A549 (cell line): ENCODE data around the gene FBXO47. TPM values are rescaled to one million over a fixed set of nuclear protein-coding genes. Genes with fewer than 3 reads are reported as not detected.

Experiments used
- ATAC-seq, 2 experiments: fragments of 200-7000 bp in 1 of 2; fragments of >200 bp in 1 of 2; cut with Nextera tagmentation in 1 of 2; cut with Tn5 transposase in 1 of 2; 3 replicates each; pipeline versions ENCODE4 v1.8.0 to v1.9.1; 2018 to 2020; ENCODE audit warnings: mild to moderate bottlenecking in 1 of 2, moderate library complexity in 1 of 2
- CTCF ChIA-PET: fragments of 300-600 bp; sonication (Branson Sonifier 250); formaldehyde crosslinking; extraction: SDS; loops from one replicate; lab custom pipeline; 2021; ENCODE audit warnings: antibody characterized with exemption, inconsistent platforms; lab: Yijun Ruan, JAX
- POLR2A ChIA-PET: fragments of 350-600 bp; formaldehyde crosslinking; extraction: SDS; loops from one replicate; lab custom pipeline; 2021; ENCODE audit warnings: antibody characterized with exemption, inconsistent platforms; lab: Yijun Ruan, JAX
- DNase-seq, 2 experiments: peaks; one replicate each; pipeline versions ENCODE4 v3.0.0 to v3.0.0-alpha.2; 2011 to 2016; ENCODE audit warnings: low read depth in 1 of 2, low spot score in 1 of 2
- FAIRE-seq: peaks from 2 replicates; lab custom pipeline; 2011; peaks lifted over from hg19 to GRCh38; lab: Jason Lieb, UNC
- H3K27ac ChIP-seq, 2 experiments: fragments of >200 bp; sonication (Bioruptor Twin); formaldehyde crosslinking; 3 replicates each; pipeline ENCODE4 v1.5.1; 2016 to 2017
- H3K4me1 ChIP-seq: fragments of >200 bp; sonication (Bioruptor Twin); formaldehyde crosslinking; 3 replicates; pipeline ENCODE4 v1.6.1; 2016
- H3K4me2 ChIP-seq: fragments of >200 bp; sonication (Bioruptor Twin); formaldehyde crosslinking; 3 replicates; pipeline ENCODE4 v1.6.1; 2016
- H3K4me3 ChIP-seq: fragments of >200 bp; sonication (Bioruptor Twin); formaldehyde crosslinking; 3 replicates; pipeline ENCODE4 v1.5.1; 2016
- H3K9me3 ChIP-seq: fragments of >200 bp; sonication (Bioruptor Twin); formaldehyde crosslinking; 3 replicates; pipeline ENCODE4 v1.6.1; 2016
- CEBPB ChIP-seq, 2 experiments: fragments of >200 bp in 1 of 2; sonication (Bioruptor Twin) in 1 of 2; formaldehyde crosslinking in 1 of 2; IDR thresholded peaks; 2 replicates each; pipeline ENCODE4 v1.6.1; 2012 to 2016
- EP300 ChIP-seq, 2 experiments: fragments of >200 bp; sonication (Bioruptor Twin); formaldehyde crosslinking; IDR thresholded peaks; 2 replicates in 1 of 2; 3 replicates in 1 of 2; pipeline ENCODE4 v1.6.1; 2016 to 2017
- FOSB ChIP-seq: fragments of 250-450 bp; sonication (Bioruptor Pico); IDR thresholded peaks from 2 replicates; pipeline ENCODE4 v1.5.0; 2020; ENCODE audit warnings: mild to moderate bottlenecking, moderate library complexity
- FOSL2 ChIP-seq, 2 experiments: fragments of 450-650 bp in 1 of 2; fragments of >200 bp in 1 of 2; sonication (Bioruptor Twin) in 1 of 2; formaldehyde crosslinking; IDR thresholded peaks; 2 replicates each; pipeline versions ENCODE4 v1.5.0 to v1.6.1; 2016 to 2020; ENCODE audit warnings: mild to moderate bottlenecking in 1 of 2, moderate library complexity in 1 of 2
- GATA3 ChIP-seq: IDR thresholded peaks from 2 replicates; pipeline ENCODE4 v1.6.1; 2012; ENCODE audit warnings: borderline replicate concordance
- JUN ChIP-seq, 2 experiments: fragments of >200 bp; sonication (Bioruptor Twin); formaldehyde crosslinking; IDR thresholded peaks; 2 replicates in 1 of 2; 3 replicates in 1 of 2; pipeline ENCODE4 v1.6.1; 2016 to 2017
- JUNB ChIP-seq: fragments of >200 bp; sonication (Bioruptor Twin); formaldehyde crosslinking; IDR thresholded peaks from 2 replicates; pipeline ENCODE4 v1.6.1; 2016
- KDM1A ChIP-seq: fragments of 200-600 bp; sonication (generic); IDR thresholded peaks from 2 replicates; pipeline ENCODE4 v1.6.1; 2016; ENCODE audit warnings: low read depth, mild to moderate bottlenecking
- NR3C1 ChIP-seq: fragments of >200 bp; sonication (Bioruptor Twin); formaldehyde crosslinking; IDR thresholded peaks from 3 replicates; pipeline ENCODE4 v1.6.1; 2017
- POLR2AphosphoS2 ChIP-seq: conservative IDR thresholded peaks from 2 replicates; pipeline ENCODE4 v1.6.1; 2012; ENCODE audit warnings: low read length, improper control_type of control experiment, inconsistent platforms
- RAD21 ChIP-seq, 2 experiments: fragments of >200 bp in 1 of 2; sonication (Bioruptor Twin) in 1 of 2; formaldehyde crosslinking in 1 of 2; IDR thresholded peaks in 1 of 2; conservative IDR thresholded peaks in 1 of 2; 2 replicates in 1 of 2; 3 replicates in 1 of 2; pipeline ENCODE4 v1.6.1; 2012 to 2018; ENCODE audit warnings: inconsistent platforms in 1 of 2
- ZSCAN20 ChIP-seq: fragments of 250-450 bp; sonication (Bioruptor Pico); IDR thresholded peaks from 2 replicates; pipeline ENCODE4 v1.8.0; 2022; ENCODE audit warnings: mild to moderate bottlenecking, moderate library complexity
- WGBS: methylation state at CpG from one replicate; pipeline ENCODE4 v1.1.6; 2017; ENCODE audit errors: missing lambda C conversion rate; 5-methylcytosine and 5-hydroxymethylcytosine counted together
- polyA plus RNA-seq, 4 experiments: library from polyadenylated mRNA; depleted of rRNA in 3 of 4; stranded (reverse); fragments of >200 nt; fragmentation: RNase III in 1 of 4; extraction: RNeasy Plus Mini Kit Qiagen cat#74134 plus additional on column Dnase treatment in 1 of 4; gene quantifications; 2 replicates in 3 of 4; 3 replicates in 1 of 4; pipeline ENCODE4 v1.2.3, GENCODE V29; 2011 to 2017
- TF ChIP-seq, protein P1 (sequence below): fragments of >200 bp; sonication (Bioruptor Twin); formaldehyde crosslinking; IDR thresholded peaks from 2 replicates; pipeline ENCODE4 v1.6.1; 2016
- TF ChIP-seq, protein P2 (sequence below): IDR thresholded peaks from 2 replicates; pipeline ENCODE4 v1.6.1; 2012; ENCODE audit warnings: low read depth, borderline replicate concordance
- TF ChIP-seq, protein P3 (sequence below): fragments of >200 bp; sonication (Bioruptor Twin); formaldehyde crosslinking; IDR thresholded peaks from 3 replicates; pipeline ENCODE4 v1.6.1; 2016
- TF ChIP-seq, protein P4 (sequence below): fragments of >200 bp; sonication (Bioruptor Twin); formaldehyde crosslinking; IDR thresholded peaks from 3 replicates; pipeline ENCODE4 v1.5.1; 2016

Gene FBXO47
- polyA plus RNA-seq, 2 of the 4 experiments (the other 2 are of a cell fraction), result 0.04 TPM; not detected in 1

DNA sequence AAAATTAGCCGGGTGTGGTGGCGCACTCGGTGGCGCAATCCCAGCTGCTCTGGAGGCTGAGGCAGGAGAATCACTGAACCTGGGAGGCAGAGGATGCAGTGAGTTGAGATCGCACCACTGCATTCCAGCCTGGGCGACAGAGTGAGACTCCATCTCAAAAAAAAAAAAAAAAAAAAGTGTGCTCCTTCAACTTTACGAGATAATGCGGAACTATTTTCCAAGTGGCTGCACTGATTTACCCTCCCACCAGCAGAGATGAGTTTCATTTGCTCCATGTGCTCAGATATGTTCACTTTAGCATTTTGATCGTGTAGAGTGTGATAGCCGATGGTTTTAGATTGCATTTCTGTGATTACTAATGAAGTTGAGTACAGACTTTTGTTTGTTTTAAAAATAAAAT is 61.8 kb downstream of the FBXO47 start:
- no peak overlapping the region for H3K27ac ChIP-seq
- DNase-seq, result no peak
- TF ChIP-seq CEBPB (IDR thresholded peaks at IDR 0.05), result peak in 1 of 2 experiments; percentile 27; a peak in 2 of 4 replicates
- no peak for TF ChIP-seq NR3C1
- H3K4me2 ChIP-seq, result no peak overlapping the region
- FAIRE-seq, result no peak
- H3K4me3 ChIP-seq, result no peak overlapping the region
- WGBS, result 91% methylated on average over 10 of the region's 10 CpGs
- H3K9me3 ChIP-seq, result no peaks in the 10 kb centered on the region
- ChIA-PET CTCF (no interaction called here), POLR2A (no interaction called here)
- peaks cover 27% of the 10 kb centered on the region for H3K4me1 ChIP-seq
- no peak for ATAC-seq

DNA sequence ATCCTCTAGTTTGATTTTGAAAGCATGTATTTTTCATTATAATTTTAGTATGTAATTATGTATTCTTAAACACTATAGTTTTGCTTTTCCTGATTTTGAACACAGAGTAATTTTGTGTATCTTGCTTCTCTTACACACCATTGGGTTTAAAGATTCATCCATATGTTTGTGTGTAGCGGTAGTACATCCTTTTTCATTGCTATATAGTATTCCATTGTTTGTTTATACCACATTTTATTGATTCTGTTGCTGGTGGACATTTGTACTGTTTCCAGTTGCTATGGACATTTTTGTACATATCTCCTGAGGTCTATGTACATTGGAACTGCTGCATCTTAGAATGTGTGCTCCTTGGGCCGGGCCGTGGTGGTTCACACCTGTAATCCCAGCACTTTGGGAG is 62.3 kb downstream of the FBXO47 start:
- no peak overlapping the region for H3K4me2 ChIP-seq
- peak; percentile 82 for TF ChIP-seq KDM1A
- no peak for TF ChIP-seq NR3C1
- H3K9me3 ChIP-seq, result no peaks in the 10 kb centered on the region
- H3K27ac ChIP-seq, result no peak overlapping the region
- DNase-seq, result no peak
- 94% methylated on average over 3 of the region's 3 CpGs for WGBS
- ChIA-PET POLR2A (no interaction called here), CTCF (interaction anchor here (0.6 kb wide), 1 partner anchor 157 kb away, joined by 4 read pairs; no protein-coding TSS in a partner anchor)
- no peak for FAIRE-seq
- H3K4me1 ChIP-seq, result peaks cover 32% of the 10 kb centered on the region
- no peak for ATAC-seq
- H3K4me3 ChIP-seq, result no peak overlapping the region

DNA sequence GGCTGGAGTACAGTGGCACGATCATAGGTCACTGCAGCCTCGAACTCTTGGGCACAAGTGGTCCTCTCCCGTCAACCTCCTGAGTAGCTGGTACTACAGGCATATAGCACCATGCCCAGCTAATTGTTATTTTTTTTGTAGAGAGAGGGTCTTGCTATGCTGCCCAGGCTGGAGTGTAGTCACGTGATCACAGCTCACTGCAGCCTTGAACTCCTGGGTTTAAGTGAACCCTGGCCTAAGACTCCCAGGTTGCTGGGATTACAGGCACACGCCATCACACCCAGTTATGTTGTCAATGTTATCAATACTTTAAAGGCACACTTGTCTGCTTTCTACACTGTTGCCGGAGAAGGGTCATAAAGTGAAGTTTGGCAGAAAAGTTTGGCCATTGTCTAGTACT is 63.8 kb downstream of the FBXO47 start:
- FAIRE-seq (no peak), DNase-seq (no peak), ATAC-seq (no peak)
- ChIA-PET POLR2A (no interaction called here), CTCF (interaction anchor here (1.0 to 3.8 kb wide), 4 partner anchors 9 to 80 kb away, joined by 3 to 19 read pairs (median 6); partner anchors contain the start of gene LASP1)
- no peak overlapping the region for H3K4me2 ChIP-seq
- H3K4me1 ChIP-seq, result peaks cover 47% of the 10 kb centered on the region
- no peak overlapping the region for H3K27ac ChIP-seq
- H3K4me3 ChIP-seq, result no peak overlapping the region
- H3K9me3 ChIP-seq, result no peaks in the 10 kb centered on the region
- 96% methylated on average over 6 of the region's 6 CpGs for WGBS
- TF ChIP-seq, protein P1, sequence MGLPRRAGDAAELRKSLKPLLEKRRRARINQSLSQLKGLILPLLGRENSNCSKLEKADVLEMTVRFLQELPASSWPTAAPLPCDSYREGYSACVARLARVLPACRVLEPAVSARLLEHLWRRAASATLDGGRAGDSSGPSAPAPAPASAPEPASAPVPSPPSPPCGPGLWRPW, result no peak
- TF ChIP-seq JUNB, result no peak
- TF ChIP-seq, protein P2, sequence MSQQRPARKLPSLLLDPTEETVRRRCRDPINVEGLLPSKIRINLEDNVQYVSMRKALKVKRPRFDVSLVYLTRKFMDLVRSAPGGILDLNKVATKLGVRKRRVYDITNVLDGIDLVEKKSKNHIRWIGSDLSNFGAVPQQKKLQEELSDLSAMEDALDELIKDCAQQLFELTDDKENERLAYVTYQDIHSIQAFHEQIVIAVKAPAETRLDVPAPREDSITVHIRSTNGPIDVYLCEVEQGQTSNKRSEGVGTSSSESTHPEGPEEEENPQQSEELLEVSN, result no peak
- TF ChIP-seq ZSCAN20, result no peak
- TF ChIP-seq FOSB (CRISPR knock-in tag), result no peak
- TF ChIP-seq RAD21 (conservative IDR thresholded peaks at IDR 0.05 in 1 of 2, IDR thresholded peaks at IDR 0.05 in 1 of 2), result no peak
- TF ChIP-seq KDM1A, result no peak
- TF ChIP-seq NR3C1, result no peak

DNA sequence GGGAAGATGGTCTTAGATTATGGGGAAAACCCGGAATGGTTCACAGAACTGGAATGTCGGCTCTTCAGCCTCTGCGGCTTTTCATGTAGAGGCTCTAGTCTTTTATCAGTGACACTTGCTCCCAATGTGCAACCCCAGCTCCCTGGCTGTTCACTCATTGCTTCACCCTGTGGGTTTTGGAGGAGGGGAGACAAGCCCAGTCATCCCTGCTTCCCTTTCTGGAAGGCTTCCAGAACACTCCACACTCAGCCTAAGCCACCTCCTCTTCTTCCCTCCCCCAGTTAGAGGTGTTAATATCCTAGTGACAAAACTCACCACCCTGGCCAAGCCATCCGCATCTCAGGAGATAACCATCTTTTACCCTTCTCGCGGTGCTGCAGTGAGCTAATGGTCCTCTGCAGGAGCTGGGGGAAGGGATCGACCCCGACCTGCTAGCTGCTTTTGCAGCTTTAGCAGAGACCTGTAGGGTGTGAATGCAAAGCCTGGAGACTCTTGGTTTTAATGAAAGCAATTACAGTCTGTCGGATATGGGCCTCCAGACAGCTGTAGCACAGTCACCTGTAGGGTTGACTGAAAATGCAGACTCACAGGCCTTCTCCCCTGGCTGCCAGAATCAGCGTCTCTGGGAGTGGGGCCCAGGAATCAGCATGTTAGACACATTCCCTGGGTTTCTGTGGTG is 66.1 kb downstream of the FBXO47 start:
- 26% methylated on average over 10 of the region's 10 CpGs for WGBS
- Histone ChIP-seq H3K4me3 (no peak overlapping the region), H3K9me3 (no peaks in the 10 kb centered on the region), H3K27ac (peak overlapping the region; percentile 35 to 85; a peak in 5 of 6 replicates), H3K4me2 (peak overlapping the region; percentile 60), H3K4me1 (peaks cover 63% of the 10 kb centered on the region)
- ChIA-PET POLR2A (interaction anchor here (0.5 to 2.6 kb wide), 5 partner anchors 20 to 221 kb away, joined by 3 to 22 read pairs (median 5); partner anchors contain the start of genes LASP1 and RPL23), CTCF (interaction anchor here (0.6 to 3.8 kb wide), 15 partner anchors 9 to 274 kb away, joined by 3 to 19 read pairs (median 4); partner anchors contain the start of genes FBXO47, LASP1 and LASP1NB)
- DNase-seq (peak; percentile 78 to 93), FAIRE-seq (peak; percentile 95), ATAC-seq (peak; percentile 76 to 79)
- peak in 1 of 2 experiments; percentile 74; a peak in 2 of 5 replicates for TF ChIP-seq JUN (IDR thresholded peaks at IDR 0.05)
- TF ChIP-seq, protein P3, sequence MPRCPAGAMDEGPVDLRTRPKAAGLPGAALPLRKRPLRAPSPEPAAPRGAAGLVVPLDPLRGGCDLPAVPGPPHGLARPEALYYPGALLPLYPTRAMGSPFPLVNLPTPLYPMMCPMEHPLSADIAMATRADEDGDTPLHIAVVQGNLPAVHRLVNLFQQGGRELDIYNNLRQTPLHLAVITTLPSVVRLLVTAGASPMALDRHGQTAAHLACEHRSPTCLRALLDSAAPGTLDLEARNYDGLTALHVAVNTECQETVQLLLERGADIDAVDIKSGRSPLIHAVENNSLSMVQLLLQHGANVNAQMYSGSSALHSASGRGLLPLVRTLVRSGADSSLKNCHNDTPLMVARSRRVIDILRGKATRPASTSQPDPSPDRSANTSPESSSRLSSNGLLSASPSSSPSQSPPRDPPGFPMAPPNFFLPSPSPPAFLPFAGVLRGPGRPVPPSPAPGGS, result peak; percentile 53; the same call in 1 of the 3 replicates
- TF ChIP-seq, protein P4, sequence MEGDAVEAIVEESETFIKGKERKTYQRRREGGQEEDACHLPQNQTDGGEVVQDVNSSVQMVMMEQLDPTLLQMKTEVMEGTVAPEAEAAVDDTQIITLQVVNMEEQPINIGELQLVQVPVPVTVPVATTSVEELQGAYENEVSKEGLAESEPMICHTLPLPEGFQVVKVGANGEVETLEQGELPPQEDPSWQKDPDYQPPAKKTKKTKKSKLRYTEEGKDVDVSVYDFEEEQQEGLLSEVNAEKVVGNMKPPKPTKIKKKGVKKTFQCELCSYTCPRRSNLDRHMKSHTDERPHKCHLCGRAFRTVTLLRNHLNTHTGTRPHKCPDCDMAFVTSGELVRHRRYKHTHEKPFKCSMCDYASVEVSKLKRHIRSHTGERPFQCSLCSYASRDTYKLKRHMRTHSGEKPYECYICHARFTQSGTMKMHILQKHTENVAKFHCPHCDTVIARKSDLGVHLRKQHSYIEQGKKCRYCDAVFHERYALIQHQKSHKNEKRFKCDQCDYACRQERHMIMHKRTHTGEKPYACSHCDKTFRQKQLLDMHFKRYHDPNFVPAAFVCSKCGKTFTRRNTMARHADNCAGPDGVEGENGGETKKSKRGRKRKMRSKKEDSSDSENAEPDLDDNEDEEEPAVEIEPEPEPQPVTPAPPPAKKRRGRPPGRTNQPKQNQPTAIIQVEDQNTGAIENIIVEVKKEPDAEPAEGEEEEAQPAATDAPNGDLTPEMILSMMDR, result no peak
- peak in 1 of 2 experiments; percentile 64; a peak in 2 of 5 replicates for TF ChIP-seq EP300 (IDR thresholded peaks at IDR 0.05)
- TF ChIP-seq CEBPB (IDR thresholded peaks at IDR 0.05), result peak; percentile 68 to 87; a peak in 3 of 4 replicates
- peak; percentile 64; the same call in 1 of the 2 replicates for TF ChIP-seq GATA3
- TF ChIP-seq FOSL2 (IDR thresholded peaks at IDR 0.05), result no peak
- peak; percentile 65 for TF ChIP-seq FOSL2 (CRISPR knock-in tag; IDR thresholded peaks at IDR 0.05)
- 0 out of 2 replicates have a peak, but pooled peaks have one; percentile 73 for TF ChIP-seq POLR2AphosphoS2
- no peak for TF ChIP-seq RAD21 (conservative IDR thresholded peaks at IDR 0.05 in 1 of 2, IDR thresholded peaks at IDR 0.05 in 1 of 2)
